HG02798 (cell line): ENCODE measurements around the gene MED13L.
"Not testable (repeated sequence)": the region's sequence is repeated elsewhere in the genome, so short reads cannot be mapped to it uniquely, and the experiment has no call there.

ENCODE experiments used
- ATAC-seq: cut with Tn5 transposase; IDR thresholded peaks from one replicate; pipeline ENCODE4 v1.9.1; 2021; ENCODE audit warnings: mild to moderate bottlenecking; ENCODE audit not compliant: unreplicated experiment, poor library complexity

The MED13L gene

DNA sequence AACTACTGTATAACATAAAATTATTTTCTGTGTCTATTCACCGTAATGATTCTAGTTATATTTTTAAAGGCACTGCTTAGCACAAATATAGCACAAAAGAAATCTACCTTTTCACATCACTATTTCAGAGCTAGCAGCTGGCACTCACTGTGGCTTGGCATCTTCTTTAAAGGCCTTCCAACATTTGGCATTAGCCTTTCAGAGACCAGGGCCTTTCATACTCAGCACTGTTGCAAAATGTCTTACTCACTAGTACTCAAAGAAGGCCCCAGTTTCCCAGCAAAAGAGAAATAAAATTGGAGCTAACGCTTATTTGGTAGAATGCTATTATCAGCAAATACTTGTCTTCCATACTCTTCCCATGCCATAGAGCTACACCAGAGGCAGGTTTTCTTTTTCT lies 238.4 kb downstream of the MED13L start:
- ATAC-seq, result no peak

- ATAC-seq, result no peak
These were observed 239.3 kb downstream of the MED13L start for GRCh38 chr12:116037941-116038837.

DNA sequence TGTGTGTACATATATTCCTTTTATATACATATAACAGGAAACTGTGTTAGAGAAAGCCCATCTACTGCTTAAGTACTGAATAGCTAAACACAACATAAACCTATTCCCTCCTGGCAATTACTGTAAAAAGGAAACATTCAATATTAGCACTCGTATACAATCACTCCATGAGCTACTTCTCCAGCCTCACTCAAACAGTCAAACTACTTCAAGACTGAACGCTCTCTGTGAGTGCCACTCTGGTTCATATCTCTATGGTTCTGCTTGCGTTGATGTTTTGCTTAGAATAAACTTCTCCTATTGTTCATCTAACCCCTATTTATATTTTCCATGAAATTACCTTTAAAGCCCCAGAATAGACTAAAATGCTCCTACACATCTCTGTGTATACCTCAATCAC lies 243.7 kb downstream of the MED13L start:
- ATAC-seq, result no peak

DNA sequence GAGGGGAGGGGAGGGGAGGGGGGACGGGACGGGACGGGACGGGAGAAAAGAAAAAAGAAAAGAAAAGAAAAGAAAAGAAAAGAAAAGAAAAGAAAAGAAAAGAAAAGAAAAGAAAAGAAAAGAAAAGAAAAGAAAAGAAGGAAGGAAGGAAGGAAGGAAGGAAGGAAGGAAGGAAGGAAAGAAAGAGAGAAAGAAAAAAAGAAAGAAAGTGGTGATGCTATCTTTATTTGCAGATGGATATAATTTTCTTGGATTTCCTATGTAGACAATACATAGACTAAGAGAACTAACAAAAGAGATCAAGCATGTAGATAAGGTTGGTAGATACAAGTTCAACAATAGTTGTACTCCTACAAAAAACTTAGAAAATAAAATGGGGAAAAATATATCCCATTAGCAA lies 245.9 kb downstream of the MED13L start:
- ATAC-seq, result not testable (repeated sequence)

DNA sequence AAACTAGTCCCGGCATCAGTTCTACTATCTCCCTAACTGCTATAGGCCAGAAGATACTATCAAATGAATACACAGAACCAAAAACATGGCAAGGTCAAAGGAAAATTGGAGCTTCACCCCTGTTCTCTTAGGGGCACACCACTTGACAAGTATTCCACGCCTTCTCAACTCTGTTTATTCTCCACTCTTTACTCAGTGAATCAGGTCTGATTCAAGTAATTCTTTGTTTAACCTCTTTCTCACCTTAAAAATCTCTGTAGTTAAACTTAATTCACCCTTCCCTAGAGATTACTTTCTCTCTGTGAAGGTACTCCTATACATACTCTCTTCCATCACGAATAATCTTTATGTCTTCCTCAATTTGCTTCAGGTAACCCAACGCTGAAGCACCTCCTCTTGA lies 248.9 kb downstream of the MED13L start:
- ATAC-seq, result no peak

DNA sequence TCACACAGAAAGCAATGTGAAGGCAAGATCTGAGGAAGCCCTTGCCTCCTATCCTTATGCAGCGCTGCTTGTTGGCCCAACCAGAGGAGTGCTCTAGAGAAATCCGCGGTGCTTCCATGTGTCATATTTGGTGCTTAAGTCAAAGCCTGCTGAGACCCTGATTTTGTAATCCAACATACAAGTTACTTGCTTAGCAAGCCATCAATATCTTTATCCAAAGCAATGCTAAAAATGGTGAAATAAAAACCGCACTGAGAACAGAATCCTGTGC lies 250.0 kb downstream of the MED13L start:
- ATAC-seq, result no peak

- no peak for ATAC-seq
These were observed 250.5 kb downstream of the MED13L start for GRCh38 chr12:116026768-116027550.

- no peak for ATAC-seq
These were observed 251.1 kb downstream of the MED13L start for GRCh38 chr12:116026346-116026745.

DNA sequence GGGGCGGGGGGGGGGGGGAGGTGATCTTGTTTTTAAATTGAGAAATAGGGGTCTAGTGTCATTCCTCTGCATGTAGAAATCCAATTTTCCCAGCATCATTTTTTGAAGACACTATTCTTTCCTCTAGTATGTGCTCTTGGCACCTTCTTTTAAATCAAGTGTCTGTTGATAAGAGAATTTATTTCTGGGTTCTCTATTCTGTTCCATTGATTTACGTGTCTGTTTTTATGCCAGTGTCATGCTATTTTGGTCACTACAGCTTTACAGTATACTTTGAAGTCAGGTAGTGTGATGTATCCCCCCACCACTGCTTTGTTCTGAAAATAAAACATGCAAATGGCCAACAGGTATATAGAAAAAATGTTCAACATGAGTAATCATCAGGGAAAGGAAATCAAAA lies 252.7 kb downstream of the MED13L start:
- ATAC-seq, result no peak

DNA sequence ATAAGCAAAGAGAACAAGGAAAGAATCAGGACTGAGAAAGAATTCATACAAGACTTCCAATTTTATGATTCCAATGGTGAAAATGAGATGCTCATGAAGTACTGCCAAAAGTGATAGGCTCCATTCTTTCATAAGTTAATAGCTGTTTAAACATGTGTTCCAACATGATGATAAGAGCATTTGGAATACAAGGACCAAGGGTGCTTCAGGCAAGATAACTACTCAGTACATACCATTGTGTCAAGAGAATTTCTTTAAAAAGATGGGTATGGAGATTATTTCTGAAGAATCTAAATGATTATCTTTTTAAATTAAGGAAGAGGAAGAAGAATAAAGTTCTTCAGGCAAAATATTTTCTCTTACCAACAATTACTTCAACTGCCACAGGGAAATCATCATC lies 258.1 kb downstream of the MED13L start:
- ATAC-seq, result no peak

- no peak for ATAC-seq
These were observed 259.2 kb downstream of the MED13L start for GRCh38 chr12:116018282-116018681.

GRCh38 chr12:116015525-116015924 lies 262.0 kb downstream of the MED13L start:
- ATAC-seq, result no peak

- no peak for ATAC-seq
These were observed 264.7 kb downstream of the MED13L start for GRCh38 chr12:116012757-116013156.

GRCh38 chr12:116011217-116011616 lies 266.3 kb downstream of the MED13L start:
- no peak for ATAC-seq

GRCh38 chr12:116010467-116010866 lies 267.0 kb downstream of the MED13L start:
- ATAC-seq, result no peak

- no peak for ATAC-seq
These were observed 267.7 kb downstream of the MED13L start for GRCh38 chr12:116009805-116010204.

GRCh38 chr12:116006141-116006540 lies 271.4 kb downstream of the MED13L start:
- ATAC-seq, result no peak

DNA sequence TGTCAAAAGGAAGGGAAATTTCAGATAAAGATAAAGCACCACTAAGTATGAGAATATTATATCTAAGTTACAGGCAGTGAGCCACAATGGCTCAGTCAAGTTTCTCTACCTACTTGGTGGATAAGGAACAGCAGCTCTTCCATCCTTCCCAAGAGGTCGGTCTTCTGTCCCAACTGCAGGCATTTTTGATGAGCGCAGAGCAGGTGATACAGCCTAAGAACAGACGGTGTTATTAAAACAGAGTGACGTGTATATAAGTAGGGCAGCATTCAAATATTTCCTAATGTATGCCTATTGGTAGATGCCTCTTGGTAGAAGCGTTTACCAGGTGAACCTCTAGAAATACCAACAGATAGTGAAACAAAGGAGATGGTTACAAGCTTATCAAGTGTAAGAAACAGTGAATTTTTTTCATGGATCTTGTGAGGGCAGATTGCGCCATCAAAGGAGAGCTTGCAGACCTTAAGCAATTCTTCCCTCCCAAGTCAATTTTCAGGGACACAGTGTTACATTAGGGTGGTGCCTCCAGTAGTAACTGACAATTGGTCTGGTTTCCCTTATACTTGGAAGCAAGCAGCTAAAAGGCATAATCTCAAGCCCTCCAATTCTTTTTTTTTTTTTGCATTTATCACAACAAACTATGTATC lies 274.5 kb downstream of the MED13L start:
- no peak for ATAC-seq

- no peak for ATAC-seq
These were observed 277.2 kb downstream of the MED13L start for GRCh38 chr12:116000252-116000651.

GRCh38 chr12:115999582-115999981 lies 277.9 kb downstream of the MED13L start:
- no peak for ATAC-seq

DNA sequence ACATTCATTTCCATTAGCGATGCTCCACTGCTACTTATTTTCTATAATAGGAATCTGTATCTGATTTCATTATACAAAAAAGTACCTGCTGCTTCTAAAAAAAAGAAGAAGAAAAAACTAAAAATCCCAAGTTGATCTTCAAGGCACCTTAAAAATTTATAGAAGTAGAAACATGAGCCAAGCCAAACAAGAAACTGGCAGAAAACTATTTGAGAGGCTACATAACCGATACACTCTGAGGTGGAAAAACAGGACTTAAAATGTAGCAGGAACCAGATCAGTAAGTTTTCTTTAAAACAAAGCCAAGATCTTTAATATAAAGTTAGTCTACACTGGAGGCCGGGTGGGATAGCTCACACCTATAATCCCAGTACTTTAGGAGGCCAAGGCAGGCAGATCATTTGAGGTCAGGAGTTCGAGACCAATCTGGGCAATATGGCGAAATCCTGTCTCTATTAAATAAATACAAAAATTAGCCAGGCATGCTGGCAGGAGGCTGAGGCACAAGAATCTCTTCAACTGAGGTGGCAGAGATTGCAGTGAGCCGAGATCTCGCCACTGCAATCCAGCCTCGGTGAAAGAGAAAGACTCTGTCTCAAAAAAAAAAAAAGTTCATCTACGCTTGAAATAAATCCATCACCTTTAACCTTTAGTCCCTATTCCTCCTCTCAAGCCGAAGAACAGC lies 278.6 kb downstream of the MED13L start:
- no peak for ATAC-seq
